DMS79 treated with DMSO at 0.1 percent for 48 hours (cell line): ENCODE results near the gene RTRAF.

Experiments used
- DNase-seq: peaks from one replicate; lab custom pipeline; 2025; lab: John Stamatoyannopoulos, UW

The RTRAF gene

GRCh38 chr14:51989293-51990234, at the start of gene RTRAF:
RTRAF (plus strand) TSS chr14:51989546; CDS start chr14:51989640, 94 bp downstream.
- DNase-seq: peak; percentile 98

- no peak for DNase-seq
These were observed 49.5 kb upstream of the RTRAF start for GRCh38 chr14:51939755-51940301.

DNA sequence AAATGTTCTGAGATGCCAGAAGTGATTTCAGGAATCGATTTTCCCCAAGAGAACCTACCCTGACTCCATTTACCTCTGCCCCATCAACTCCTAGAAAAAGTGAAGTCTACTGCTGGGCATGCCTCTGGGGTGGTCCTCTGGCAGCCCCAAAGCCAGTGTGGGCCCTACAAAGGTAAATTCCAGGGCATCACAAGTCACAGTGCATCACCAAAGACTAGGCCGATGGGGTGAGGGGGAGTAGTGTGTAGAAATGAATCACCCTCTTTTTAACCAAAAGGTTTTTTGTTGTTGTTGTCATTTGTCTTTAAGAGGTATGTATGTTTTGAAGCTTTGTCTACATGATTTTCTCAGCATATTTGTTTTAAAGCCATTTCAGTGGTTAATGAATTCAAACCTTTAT, 46.4 kb upstream of the RTRAF start:
- no peak for DNase-seq

- DNase-seq: no peak
These were observed 39.3 kb upstream of the RTRAF start for GRCh38 chr14:51950007-51950406.

- DNase-seq: no peak
These were observed 37.7 kb upstream of the RTRAF start for GRCh38 chr14:51951656-51952055.

DNA sequence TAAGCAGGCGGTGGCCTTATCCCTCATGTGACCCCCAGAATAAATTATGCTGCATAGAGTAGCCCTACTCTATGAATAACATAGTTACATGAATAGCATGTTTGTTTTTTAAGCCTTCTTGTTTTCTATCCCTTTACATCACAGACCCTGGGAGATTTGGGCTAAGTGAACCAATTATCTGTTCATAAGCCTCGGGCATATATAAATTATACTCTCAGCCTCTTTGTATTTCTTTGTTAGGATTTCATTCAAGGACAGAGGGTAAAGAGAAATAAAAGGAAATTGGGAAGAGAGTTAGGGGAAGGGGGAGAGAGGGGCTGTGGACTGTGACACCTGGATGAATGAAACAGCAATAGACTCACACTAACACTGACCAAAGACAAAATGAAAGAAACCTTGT, 35.3 kb upstream of the RTRAF start:
- DNase-seq: no peak

- DNase-seq: no peak
These were observed 34.7 kb upstream of the RTRAF start for GRCh38 chr14:51954657-51955056.

GRCh38 chr14:51957950-51958349, 31.4 kb upstream of the RTRAF start:
- no peak for DNase-seq

GRCh38 chr14:51959928-51960327, 29.4 kb upstream of the RTRAF start:
- no peak for DNase-seq

- DNase-seq: no peak
These were observed 28.5 kb upstream of the RTRAF start for GRCh38 chr14:51960866-51961265.

DNA sequence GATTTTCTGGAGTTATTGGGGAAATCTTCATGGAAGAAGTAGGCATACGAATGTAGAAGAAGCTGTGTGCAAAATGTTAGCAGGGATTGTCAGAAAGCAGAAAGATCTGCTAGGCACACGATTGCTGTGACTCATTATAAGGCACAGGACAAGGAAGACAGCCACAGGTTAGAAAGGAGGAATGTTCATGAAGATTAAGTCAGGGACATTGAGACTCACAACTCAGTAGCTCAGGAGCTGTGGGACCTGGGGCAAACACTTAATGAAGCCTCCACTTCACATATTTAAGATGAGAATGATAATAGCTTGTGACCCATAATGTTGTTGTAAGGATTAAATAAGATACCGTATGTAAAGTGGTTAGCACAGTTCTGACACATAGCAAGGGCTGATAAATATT, 26.6 kb upstream of the RTRAF start:
- no peak for DNase-seq

GRCh38 chr14:51963286-51963685, 26.1 kb upstream of the RTRAF start:
- peak; percentile 26 for DNase-seq

DNA sequence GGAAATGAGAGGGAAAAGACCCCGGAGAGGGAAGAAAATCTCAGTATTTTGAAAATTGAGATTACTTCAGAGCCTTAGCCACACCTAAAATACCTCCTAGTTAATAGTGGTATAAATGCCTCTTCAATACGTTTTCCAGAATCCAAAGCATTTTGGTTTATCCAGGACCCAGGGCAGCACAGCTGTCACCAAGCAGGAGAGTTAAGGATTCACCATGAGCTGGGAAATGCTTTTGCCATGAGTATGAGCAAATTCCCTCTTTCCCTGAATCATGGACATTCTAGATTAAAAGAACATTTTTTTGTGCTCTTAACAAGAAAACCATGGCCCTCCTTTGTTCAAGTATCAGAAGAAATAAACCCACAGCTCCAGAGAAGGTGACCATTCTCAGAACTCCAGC, 21.8 kb upstream of the RTRAF start:
- no peak for DNase-seq

DNA sequence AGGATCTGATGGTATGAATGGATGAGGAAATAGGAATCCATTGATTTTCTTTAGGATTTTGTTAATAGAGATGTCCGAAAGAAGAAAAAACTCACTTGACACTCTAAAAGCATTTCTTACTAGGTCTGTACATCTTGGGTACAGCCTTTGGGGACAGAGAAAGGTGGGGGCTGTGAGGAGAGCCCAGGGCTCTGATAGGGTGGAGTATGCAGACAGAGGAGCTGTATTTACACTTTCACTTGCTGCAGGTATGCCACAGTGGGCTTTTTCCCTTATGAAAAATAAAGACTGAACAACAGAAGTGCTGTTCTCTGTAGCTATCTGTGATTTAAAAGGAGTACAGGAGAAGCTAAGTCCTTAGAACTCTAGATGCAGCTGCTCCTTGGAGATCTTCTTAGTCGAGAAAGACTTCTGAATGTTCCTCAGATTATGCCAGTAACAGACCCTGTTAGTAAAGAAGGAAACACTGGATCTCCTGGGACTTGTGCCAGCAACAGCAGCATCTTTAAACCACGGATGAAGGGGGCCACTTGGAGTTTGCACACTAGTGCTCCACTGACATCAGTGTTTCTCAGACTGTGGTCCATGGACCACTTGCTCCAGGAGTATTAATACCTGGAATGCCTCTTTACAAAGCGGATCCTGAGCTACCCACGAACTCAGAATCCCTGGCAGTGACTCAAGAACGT, 19.4 kb upstream of the RTRAF start:
- DNase-seq: peak; percentile 17

GRCh38 chr14:51972566-51972965, 16.8 kb upstream of the RTRAF start:
- DNase-seq: no peak

- DNase-seq: no peak
These were observed 12.3 kb upstream of the RTRAF start for GRCh38 chr14:51977075-51977474.

- DNase-seq: no peak
These were observed 10.7 kb upstream of the RTRAF start for GRCh38 chr14:51978681-51979085.

DNA sequence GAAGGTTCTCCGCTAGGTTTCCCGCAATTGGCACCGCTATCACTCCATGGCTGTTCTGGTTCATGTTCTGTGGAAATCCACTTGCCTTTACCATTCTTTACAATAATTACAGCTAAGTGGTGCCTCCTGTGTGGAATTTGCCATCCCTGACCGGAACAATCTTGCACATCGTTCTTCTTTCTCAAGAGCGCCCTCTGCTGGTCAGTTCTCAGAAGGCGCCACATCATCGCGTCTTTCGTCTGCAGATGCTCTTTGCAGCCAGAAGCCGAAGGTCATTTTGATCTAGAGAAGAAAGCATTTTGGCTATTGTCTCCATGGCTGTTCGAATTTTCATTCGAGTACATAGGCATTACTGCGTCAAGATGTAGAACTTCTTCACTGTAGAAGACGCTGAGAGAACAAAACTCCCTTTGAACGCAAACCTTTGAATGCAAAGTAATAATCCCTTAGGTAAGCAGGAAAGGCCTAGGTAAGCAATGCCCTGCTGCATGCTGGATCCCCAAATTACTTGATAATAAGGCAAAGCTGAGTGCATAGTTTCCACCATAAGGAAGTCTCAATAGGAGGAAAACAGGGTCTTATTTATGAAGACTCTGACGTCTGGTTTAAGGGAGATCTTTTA, 10.1 kb upstream of the RTRAF start:
- peak; percentile 83 for DNase-seq

- DNase-seq: no peak
These were observed 8.0 kb upstream of the RTRAF start for GRCh38 chr14:51981218-51981854.

DNA sequence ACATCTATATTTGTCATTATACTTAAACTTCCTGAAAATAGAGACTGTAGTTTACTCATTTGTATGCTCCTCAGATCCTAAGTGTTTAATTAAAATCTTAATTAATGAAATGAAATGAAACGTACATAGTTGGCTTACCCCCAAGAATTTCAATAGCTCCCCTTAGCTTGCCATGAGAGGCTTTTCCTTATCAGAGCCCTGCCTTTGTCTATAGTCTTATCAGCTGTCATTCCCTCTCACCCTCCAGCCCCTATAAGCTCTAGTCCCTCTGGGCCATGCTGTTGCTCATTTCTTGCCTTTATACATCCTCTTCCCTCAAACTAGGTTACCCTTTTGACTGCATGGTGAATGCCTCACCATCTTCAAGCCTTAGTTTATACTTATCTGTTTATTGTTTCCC, 1.1 kb upstream of the RTRAF start:
- peak; percentile 70 for DNase-seq

DNA sequence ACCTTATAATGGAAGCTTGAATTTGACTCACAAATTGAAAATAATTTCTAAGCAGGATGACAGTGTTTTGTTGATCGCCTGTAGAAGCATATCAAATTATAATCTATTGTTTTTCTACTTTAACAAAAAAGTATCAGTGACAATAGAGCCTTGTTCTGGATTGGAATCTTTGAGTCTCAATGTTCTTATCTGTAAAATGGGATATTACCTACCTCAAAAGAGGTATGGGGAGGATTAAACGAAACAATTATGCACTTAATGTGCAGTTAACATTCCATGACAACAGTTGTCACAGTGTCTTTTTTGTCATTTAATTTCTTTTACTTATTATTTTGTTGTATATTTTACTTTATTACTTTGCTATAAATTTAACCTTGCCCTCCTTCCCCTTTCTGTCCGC, 1.1 kb downstream of the RTRAF start:
- DNase-seq: no peak
